HepG2 (cell line): ENCODE data around the gene ABCA4. TPM values are rescaled to one million over a fixed set of nuclear protein-coding genes. Genes with fewer than 3 reads are reported as not detected.

ENCODE experiments used
- ATAC-seq: fragments of 200-7000 bp; cut with Tn5 transposase; 3 replicates; pipeline ENCODE4 v1.9.1; 2020; ENCODE audit warnings: mild to moderate bottlenecking, moderate library complexity
- BruUV-seq: library from RNA; stranded (reverse); fragments of 400-500 nt; replicated peaks from 2 replicates; lab custom pipeline; 2021; lab: Mats Ljungman, UMichigan
- CTCF ChIA-PET: fragments of 300-600 bp; formaldehyde crosslinking; extraction: SDS; loops from one replicate; lab custom pipeline; 2021; ENCODE audit warnings: low total read pairs, inconsistent platforms, low intra/inter-chr PET ratio; lab: Yijun Ruan, JAX
- POLR2A ChIA-PET: fragments of 350-600 bp; sonication (Branson Sonifier 250); formaldehyde crosslinking; loops from one replicate; lab custom pipeline; 2020; ENCODE audit warnings: antibody characterized with exemption, inconsistent platforms; lab: Yijun Ruan, JAX
- DNase-seq: peaks from one replicate; pipeline ENCODE4 v3.0.0-alpha.2; 2015; ENCODE audit warnings: low spot score
- FAIRE-seq: peaks from 3 replicates; lab custom pipeline; 2011; peaks lifted over from hg19 to GRCh38; lab: Jason Lieb, UNC
- H2AFZ ChIP-seq: one replicate; pipeline ENCODE4 v1.6.1; 2011; ENCODE audit warnings: low read length, inconsistent platforms
- H3K27ac ChIP-seq: fragments of 300-600 bp; 3 replicates; pipeline ENCODE4 v1.8.0; 2011; ENCODE audit warnings: mixed run types, mild to moderate bottlenecking, mixed read lengths, low read length, inconsistent platforms; ENCODE audit not compliant: insufficient read depth; ENCODE audit errors: extremely low read length
- H3K27me3 ChIP-seq, 2 experiments: fragments of 200-600 bp in 1 of 2; 2 replicates in 1 of 2; 3 replicates in 1 of 2; pipeline versions ENCODE4 v1.6.0 to v1.8.0; 2011; ENCODE audit warnings: low read length in 2 of 2, mild to moderate bottlenecking in 2 of 2, moderate library complexity in 2 of 2, inconsistent platforms in 1 of 2; ENCODE audit not compliant: insufficient read depth in 2 of 2, control insufficient read depth in 1 of 2
- H3K36me3 ChIP-seq, 2 experiments: fragments of 200-600 bp in 1 of 2; replicated peaks in 1 of 2; 2 replicates in 1 of 2; 3 replicates in 1 of 2; pipeline versions ENCODE4 v1.5.1 to v1.8.0; 2011; ENCODE audit warnings: low read length in 2 of 2, inconsistent platforms in 1 of 2; ENCODE audit not compliant: insufficient read depth in 2 of 2, control insufficient read depth in 1 of 2
- H3K4me1 ChIP-seq: 2 replicates; pipeline ENCODE4 v1.5.1; 2012; ENCODE audit warnings: low read length, inconsistent platforms; ENCODE audit not compliant: insufficient read depth
- H3K4me2 ChIP-seq: 2 replicates; pipeline ENCODE4 v1.6.0; 2011; ENCODE audit warnings: low read depth, low read length, inconsistent platforms
- H3K4me3 ChIP-seq, 3 experiments: fragments of 200-600 bp in 1 of 3; sonication (generic), shearing (Covaris generic) in 1 of 3; replicated peaks in 1 of 3; 2 replicates each; pipeline ENCODE4 v1.5.1; 2011 to 2016; ENCODE audit warnings: low read length in 3 of 3, inconsistent platforms in 2 of 3, low read depth in 2 of 3, mild to moderate bottlenecking in 2 of 3, control low read depth in 1 of 3, mixed read lengths in 1 of 3; ENCODE audit not compliant: insufficient read depth in 1 of 3
- H3K79me2 ChIP-seq: one replicate; pipeline ENCODE4 v1.6.1; 2011; ENCODE audit warnings: low read length, inconsistent platforms; ENCODE audit not compliant: insufficient read depth
- H3K9ac ChIP-seq: 2 replicates; pipeline ENCODE4 v1.6.0; 2011; ENCODE audit warnings: mild to moderate bottlenecking, low read depth, low read length, inconsistent platforms; ENCODE audit not compliant: insufficient read depth
- H3K9me3 ChIP-seq: 2 replicates; pipeline ENCODE4 v1.5.1; 2012; ENCODE audit warnings: mild to moderate bottlenecking, low read length
- H4K20me1 ChIP-seq: 2 replicates; pipeline ENCODE4 v1.6.0; 2011; ENCODE audit warnings: inconsistent platforms, mild to moderate bottlenecking, low read length, moderate library complexity; ENCODE audit not compliant: insufficient read depth
- ATF7-NPFF ChIP-seq: sonication (generic); formaldehyde crosslinking; IDR thresholded peaks from 2 replicates; pipeline ENCODE4 v1.8.1; 2023; ENCODE audit warnings: mild to moderate bottlenecking, low read depth, missing genetic modification reagents, moderate library complexity
- CCDC6 ChIP-seq: sonication (generic); formaldehyde crosslinking; IDR thresholded peaks from 2 replicates; pipeline ENCODE4 v1.8.1; 2022; ENCODE audit warnings: mild to moderate bottlenecking, missing genetic modification reagents, moderate library complexity
- HOXA3 ChIP-seq: sonication (generic); formaldehyde crosslinking; IDR thresholded peaks from 2 replicates; pipeline ENCODE4 v1.5.0; 2020; ENCODE audit warnings: missing genetic modification reagents
- PCBP1 ChIP-seq: fragments of 200-400 bp; formaldehyde crosslinking; IDR thresholded peaks from 2 replicates; pipeline ENCODE4 v1.6.1; 2017; ENCODE audit warnings: mild to moderate bottlenecking, low read depth, low read length, borderline replicate concordance
- SALL2 ChIP-seq: sonication (generic); formaldehyde crosslinking; IDR thresholded peaks from 2 replicates; pipeline ENCODE4 v1.8.1; 2023; ENCODE audit warnings: mild to moderate bottlenecking, missing genetic modification reagents, inconsistent platforms
- SETDB1 ChIP-seq: sonication (generic); formaldehyde crosslinking; IDR thresholded peaks from 2 replicates; pipeline ENCODE4 v1.5.1; 2020; ENCODE audit warnings: missing genetic modification reagents, mild to moderate bottlenecking, borderline replicate concordance
- SIN3A ChIP-seq: IDR thresholded peaks from 2 replicates; pipeline ENCODE4 v1.6.1; 2011; ENCODE audit warnings: low read depth, mild to moderate bottlenecking, control low read depth, low read length, borderline replicate concordance
- SOX13 ChIP-seq, 3 experiments: fragments of 450-650 bp in 1 of 3; sonication (generic) in 1 of 3; formaldehyde crosslinking in 1 of 3; IDR thresholded peaks in 2 of 3; conservative IDR thresholded peaks in 1 of 3; 2 replicates each; pipeline versions ENCODE4 v1.5.0 to v1.6.1; 2016 to 2020; ENCODE audit warnings: antibody characterized with exemption in 1 of 3, mild to moderate bottlenecking in 1 of 3, missing compliant biosample characterization in 1 of 3, missing genetic modification reagents in 1 of 3, moderate library complexity in 1 of 3
- SPEN ChIP-seq: sonication (generic); formaldehyde crosslinking; IDR thresholded peaks from 2 replicates; pipeline ENCODE4 v1.5.1; 2020; ENCODE audit warnings: low read depth, mild to moderate bottlenecking, missing genetic modification reagents
- XBP1 ChIP-seq: sonication (generic); formaldehyde crosslinking; IDR thresholded peaks from 2 replicates; pipeline ENCODE4 v1.5.0; 2020; ENCODE audit warnings: missing genetic modification reagents
- ZBTB43 ChIP-seq: sonication (generic); formaldehyde crosslinking; conservative IDR thresholded peaks from 2 replicates; pipeline ENCODE4 v1.4.0; 2020; ENCODE audit warnings: missing genetic modification reagents
- ZNF136 ChIP-seq: sonication (generic); formaldehyde crosslinking; IDR thresholded peaks from 2 replicates; pipeline ENCODE4 v1.8.1; 2022; ENCODE audit warnings: low read depth, mild to moderate bottlenecking, moderate library complexity, missing genetic modification reagents
- ZNF331 ChIP-seq: sonication (generic); formaldehyde crosslinking; IDR thresholded peaks from 2 replicates; pipeline ENCODE4 v1.4.0; 2020; ENCODE audit warnings: missing genetic modification reagents
- ZNF362 ChIP-seq: sonication (generic); formaldehyde crosslinking; IDR thresholded peaks from 2 replicates; pipeline ENCODE4 v1.4.0; 2020; ENCODE audit warnings: missing genetic modification reagents, mild to moderate bottlenecking, borderline replicate concordance
- ZNF607 ChIP-seq: sonication (generic); formaldehyde crosslinking; IDR thresholded peaks from 2 replicates; pipeline ENCODE4 v1.5.1; 2020; ENCODE audit warnings: missing genetic modification reagents, mild to moderate bottlenecking, borderline replicate concordance
- ZNF737 ChIP-seq: sonication (generic); formaldehyde crosslinking; IDR thresholded peaks from 2 replicates; pipeline ENCODE4 v1.5.0; 2020; ENCODE audit warnings: missing genetic modification reagents, mild to moderate bottlenecking, borderline replicate concordance
- ZNF740 ChIP-seq: sonication (generic); formaldehyde crosslinking; IDR thresholded peaks from 2 replicates; pipeline ENCODE4 v1.4.0; 2020; ENCODE audit warnings: missing genetic modification reagents
- ZNF747 ChIP-seq: sonication (generic); formaldehyde crosslinking; IDR thresholded peaks from 2 replicates; pipeline ENCODE4 v1.8.1; 2023; ENCODE audit warnings: missing genetic modification reagents, mild to moderate bottlenecking, borderline replicate concordance
- ZNF883 ChIP-seq: sonication (generic); formaldehyde crosslinking; IDR thresholded peaks from 2 replicates; pipeline ENCODE4 v1.5.1; 2020; ENCODE audit warnings: mild to moderate bottlenecking, missing genetic modification reagents; ENCODE audit errors: not compliant biosample characterization
- WGBS: methylation state at CpG from one replicate; pipeline ENCODE4 v1.1.6; 2017; ENCODE audit warnings: low lambda C conversion rate; 5-methylcytosine and 5-hydroxymethylcytosine counted together
- in situ Hi-C: cut with HindIII; loops from 2 replicates; pipeline ENCODE4 v1.10.0; 2017; ENCODE audit warnings: low pct_unique_long_range_greater_than_20kb; ENCODE audit not compliant: extremely low pct_ligation_motif_present
- intact Hi-C: fragments of 100-400 bp; cut with micrococcal nuclease; formaldehyde crosslinking; loops from one replicate; pipeline ENCODE4 v1.10.0; 2022; ENCODE audit not compliant: unreplicated experiment
- polyA plus RNA-seq, 8 experiments: library from polyadenylated mRNA; depleted of rRNA in 3 of 8; stranded (reverse) in 7 of 8; unstranded in 1 of 8; fragments of >200 nt; fragmentation: Illumina TruSeq in 4 of 8; extraction: Trizol in 4 of 8; gene quantifications; 2 replicates each; pipeline versions ENCODE4 v1.2.1 to v1.2.3, GENCODE V29; 2011 to 2016; ENCODE audit warnings: low read depth in 4 of 8, missing spikeins in 1 of 8, mixed read lengths in 1 of 8; ENCODE audit not compliant: insufficient read depth in 1 of 8
- total RNA-seq, 5 experiments: library from RNA; depleted of rRNA; stranded (reverse); fragments of >200 nt; fragmentation: Illumina TruSeq; extraction: Trizol; gene quantifications; 2 replicates each; pipeline ENCODE4 v1.2.3, GENCODE V29; 2016; ENCODE audit warnings: low read depth in 1 of 5

ABCA4 gene
- total and polyA plus RNA-seq, 2 of the 13 experiments (the other 11 are each of a cell fraction or from before 2014, with no cell fraction given) = 0.24 to 0.67 TPM

- Histone ChIP-seq H3K79me2 (no peaks in the 10 kb centered on the region), H3K4me2 (no peak overlapping the region), H3K27me3 (peaks cover 0 to 8% of the 10 kb centered on the region in 2 experiments; a peak in 2 of 5 replicates)
- TF ChIP-seq PCBP1 (no peak), SALL2 (CRISPR knock-in tag) (no peak), ZNF883 (CRISPR knock-in tag) (no peak), ZNF362 (CRISPR knock-in tag) (no peak), SOX13 (IDR thresholded peaks at IDR 0.05) (no peak), SOX13 (CRISPR knock-in tag; conservative IDR thresholded peaks at IDR 0.05 in 1 of 2, IDR thresholded peaks at IDR 0.05 in 1 of 2) (no peak), ZNF737 (CRISPR knock-in tag) (no peak), ZNF331 (CRISPR knock-in tag) (no peak), ZNF136 (no peak), ZBTB43 (CRISPR knock-in tag) (no peak), HOXA3 (no peak), SPEN (CRISPR knock-in tag) (no peak), SETDB1 (no peak), SIN3A (no peak), ZNF747 (CRISPR knock-in tag) (no peak), ZNF607 (CRISPR knock-in tag) (no peak), ZNF740 (CRISPR knock-in tag) (no peak), ATF7-NPFF (CRISPR knock-in tag) (no peak), CCDC6 (CRISPR knock-in tag) (no peak), XBP1 (no peak)
- TF ChIP-seq, all 625 proteins: peak for 0
- WGBS = 34% methylated on average over 4 of the region's 4 CpGs
- H4K20me1 ChIP-seq = no peaks in the 10 kb centered on the region
- H3K9me3 ChIP-seq = no peaks in the 10 kb centered on the region
- DNase-seq (no peak), ATAC-seq (no peak; the same call in 2 of the 3 replicates), FAIRE-seq (no peak)
- no peak overlapping the region for H3K9ac ChIP-seq
- no TSS peak for BruUV-seq
- no peak overlapping the region for H3K27ac ChIP-seq
- no peaks in the 10 kb centered on the region for H3K36me3 ChIP-seq
- intact Hi-C loops = no loop called here
- ChIA-PET CTCF (no interaction called here), POLR2A (interaction anchor here (1.7 kb wide), 1 partner anchor 15 kb away, joined by 5 read pairs; no protein-coding TSS in a partner anchor)
- H3K4me1 ChIP-seq = peaks cover 27% of the 10 kb centered on the region
- in situ Hi-C loops = no loop called here
- no peak overlapping the region for H3K4me3 ChIP-seq
- no peak overlapping the region for H2AFZ ChIP-seq
These were observed 37.3 kb downstream of the ABCA4 start for GRCh38 chr1:94083681-94084080.
